NCI-H2107 (cell line): ENCODE measurements around the gene VSTM2B.

Experiments
- DNase-seq: peaks from one replicate; lab custom pipeline; 2025; lab: John Stamatoyannopoulos, UW

VSTM2B gene

DNA sequence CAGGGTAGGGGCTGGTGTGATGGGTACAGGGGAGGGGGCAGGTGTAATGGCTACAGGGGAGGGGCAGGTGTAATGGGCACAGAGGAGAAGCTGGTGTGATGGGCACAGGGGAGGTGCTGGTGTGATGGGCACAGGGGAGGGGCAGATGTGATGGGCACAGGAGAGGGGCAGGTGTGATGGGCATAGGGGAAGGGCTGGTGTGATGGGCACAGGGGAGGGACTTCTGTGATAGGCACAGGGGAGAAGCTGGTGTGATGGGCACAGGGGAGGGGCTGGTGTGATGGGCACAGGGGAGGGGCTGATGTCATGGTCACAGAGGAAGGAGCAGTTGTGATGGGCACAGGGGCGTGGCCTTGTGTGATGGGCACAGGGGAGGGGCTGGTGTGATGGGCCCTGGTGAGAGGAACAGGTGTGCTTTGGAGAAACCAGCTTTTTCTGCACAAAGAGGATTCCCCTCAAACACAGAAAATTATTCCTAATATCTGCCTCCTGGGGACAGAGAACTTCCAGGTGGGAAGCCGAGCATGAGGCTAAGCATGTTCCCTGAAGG lies 41.6 kb downstream of the VSTM2B start:
- no peak for DNase-seq

- no peak for DNase-seq
Observed at GRCh38 chr19:29568036-29569025, 42.5 kb downstream of the VSTM2B start.

DNA sequence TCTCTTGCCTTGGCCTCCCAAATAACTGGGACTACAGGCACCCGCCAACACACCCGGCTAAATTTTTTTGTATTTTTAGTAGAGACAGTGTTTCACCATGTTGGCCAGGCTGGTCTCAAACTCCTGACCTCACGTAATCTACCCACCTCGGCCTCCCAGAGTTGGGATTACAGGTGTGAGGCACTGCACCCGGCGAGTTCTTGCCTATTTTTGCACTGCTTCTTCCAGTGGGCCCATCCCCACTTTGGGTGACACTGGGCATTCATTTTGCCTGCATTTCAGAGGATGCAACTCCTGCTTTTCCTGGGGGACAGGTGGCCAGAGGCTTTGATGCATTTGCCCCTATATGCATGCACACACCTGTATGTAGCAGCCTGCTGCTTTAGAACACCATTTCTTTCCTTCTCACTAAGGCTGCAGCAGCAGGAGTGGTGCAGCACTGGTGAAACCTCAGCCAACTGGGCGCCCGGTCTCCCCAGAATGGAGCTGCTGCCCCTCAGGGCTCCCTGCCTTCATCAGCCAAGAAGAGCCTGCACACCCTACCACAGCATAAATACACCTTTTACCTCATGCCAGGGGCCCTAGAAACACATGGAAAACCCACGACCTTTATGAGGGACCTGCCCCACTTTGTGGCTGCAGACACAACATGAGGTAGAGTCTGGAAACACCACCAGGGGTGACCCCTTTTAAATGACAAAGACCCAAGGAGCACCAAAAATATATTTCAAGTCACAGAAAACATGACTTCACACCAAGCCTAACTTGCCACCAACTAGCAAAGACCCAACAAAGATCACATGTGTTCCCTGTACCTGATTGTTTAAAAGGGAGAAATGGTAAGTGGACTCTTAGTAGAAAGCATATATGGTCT lies 43.5 kb downstream of the VSTM2B start:
- DNase-seq, result no peak

- no peak for DNase-seq
Observed at GRCh38 chr19:29571181-29571580, 45.4 kb downstream of the VSTM2B start.

DNA sequence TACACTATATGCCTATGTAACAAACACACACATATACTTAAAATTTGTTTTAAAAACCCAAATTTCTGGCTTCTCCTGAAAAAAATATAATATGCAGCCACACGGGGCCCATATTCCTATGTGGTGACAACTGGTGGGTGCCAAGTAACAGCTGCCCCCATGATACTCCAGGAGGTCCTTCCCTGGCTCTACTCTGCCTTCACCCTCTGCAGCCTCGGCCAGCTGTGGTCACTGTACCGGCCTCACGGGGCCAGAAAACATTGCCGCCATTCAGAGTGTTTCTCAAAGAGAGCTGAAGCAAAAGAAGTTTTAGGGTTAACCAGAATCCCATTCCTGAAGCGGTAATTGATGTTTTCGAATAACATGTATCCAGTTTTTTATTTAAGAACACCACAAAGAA lies 47.7 kb downstream of the VSTM2B start:
- no peak for DNase-seq

- no peak for DNase-seq
Observed at GRCh38 chr19:29574510-29574909, 48.7 kb downstream of the VSTM2B start.

- DNase-seq, result no peak
Observed at GRCh38 chr19:29576046-29576606, 50.3 kb downstream of the VSTM2B start.

- no peak for DNase-seq
Observed at GRCh38 chr19:29576761-29577648, 51.2 kb downstream of the VSTM2B start.

- no peak for DNase-seq
Observed at GRCh38 chr19:29577649-29577963, 51.8 kb downstream of the VSTM2B start.

GRCh38 chr19:29578349-29578748 lies 52.6 kb downstream of the VSTM2B start:
- DNase-seq, result no peak

DNA sequence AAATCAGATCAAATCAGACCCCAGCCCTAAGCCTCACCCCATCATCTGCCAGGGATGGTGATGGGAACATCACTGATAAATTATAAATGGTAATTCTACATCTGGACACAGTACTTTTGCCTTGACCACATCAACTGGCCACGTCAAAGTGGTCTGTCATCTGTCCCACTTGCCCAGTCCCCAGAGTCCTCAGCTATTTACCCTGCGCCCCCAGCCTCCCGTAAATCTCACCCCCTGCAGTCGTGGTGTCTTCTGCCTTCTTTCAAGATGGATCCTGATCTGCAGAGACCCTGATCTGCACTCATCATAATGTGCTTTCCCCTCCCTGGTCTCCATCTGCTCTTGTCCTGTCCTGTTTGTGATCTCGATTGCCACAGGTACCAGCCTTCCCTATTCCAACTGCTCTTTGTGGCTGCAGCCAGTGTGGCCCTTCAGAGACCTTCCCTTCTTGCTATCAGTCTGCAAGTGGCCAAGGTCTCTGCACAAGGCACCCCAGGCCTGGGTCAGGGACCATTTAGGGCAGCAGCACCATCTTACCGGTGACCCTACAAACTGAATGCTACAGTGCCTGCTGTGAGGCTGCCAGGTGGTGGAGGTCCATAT lies 53.6 kb downstream of the VSTM2B start:
- DNase-seq, result no peak

GRCh38 chr19:29581398-29581797 lies 55.6 kb downstream of the VSTM2B start:
- no peak for DNase-seq

GRCh38 chr19:29583196-29583999 lies 57.6 kb downstream of the VSTM2B start:
- no peak for DNase-seq

DNA sequence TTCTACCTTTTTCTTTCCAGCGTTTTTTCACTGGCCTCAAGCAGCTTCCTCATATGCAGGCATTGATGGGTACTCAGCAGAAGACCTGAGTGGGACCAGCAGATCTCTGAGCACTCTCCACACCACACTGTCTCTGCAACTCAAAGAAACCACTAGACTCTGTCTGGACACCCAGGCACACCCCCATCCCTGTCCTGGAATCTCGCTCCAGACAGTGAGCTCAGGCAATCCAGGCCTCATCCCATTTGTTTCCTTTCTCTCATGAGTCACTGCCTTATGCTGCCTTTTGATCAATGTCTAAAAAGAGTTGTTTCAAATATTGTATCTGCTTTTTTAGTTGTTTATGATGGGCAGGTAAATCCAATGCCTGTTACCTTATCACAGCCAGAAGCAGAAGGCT lies 60.6 kb downstream of the VSTM2B start:
- DNase-seq, result no peak

DNA sequence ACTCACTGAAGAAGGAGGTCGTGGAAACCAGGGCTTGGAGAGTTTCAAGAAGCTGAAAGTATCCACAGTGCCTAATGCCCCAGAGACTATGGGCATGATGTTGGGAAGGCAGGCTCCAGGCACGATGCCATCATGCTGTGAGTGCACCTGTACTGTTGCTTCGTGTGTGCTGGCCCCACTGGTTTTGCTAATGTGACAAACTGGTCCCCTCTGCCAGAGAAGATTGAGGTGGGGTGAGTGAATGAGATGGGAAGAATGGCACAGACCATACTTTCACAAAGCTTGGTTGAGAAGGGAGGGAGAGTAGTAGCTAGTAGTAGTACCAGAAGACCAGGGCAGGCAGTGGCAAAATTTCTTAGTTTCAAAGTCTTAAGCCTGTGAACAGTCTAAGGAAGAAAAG lies 61.3 kb downstream of the VSTM2B start:
- DNase-seq, result no peak

GRCh38 chr19:29587518-29587986 lies 61.8 kb downstream of the VSTM2B start:
- DNase-seq, result no peak

DNA sequence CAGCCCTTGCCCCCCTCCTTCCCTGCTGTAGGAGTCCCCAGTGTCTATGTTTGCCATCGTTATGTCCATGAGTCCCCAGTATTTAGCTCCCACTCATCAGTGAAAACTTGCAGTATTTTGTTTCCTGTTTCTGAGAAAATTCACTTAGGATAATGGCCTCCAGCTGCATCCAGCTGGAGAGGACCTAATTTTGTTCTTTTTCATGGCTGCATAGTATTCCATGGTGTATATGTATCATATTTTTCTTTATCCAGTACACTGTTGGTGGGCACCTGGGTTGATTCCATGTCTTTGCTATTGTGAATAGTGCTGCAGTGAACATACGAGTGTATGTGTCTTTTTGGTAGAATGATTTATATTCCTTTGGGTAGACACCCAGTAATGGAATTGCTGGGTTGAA lies 62.3 kb downstream of the VSTM2B start:
- DNase-seq, result no peak

- no peak for DNase-seq
Observed at GRCh38 chr19:29590278-29590677, 64.5 kb downstream of the VSTM2B start.

DNA sequence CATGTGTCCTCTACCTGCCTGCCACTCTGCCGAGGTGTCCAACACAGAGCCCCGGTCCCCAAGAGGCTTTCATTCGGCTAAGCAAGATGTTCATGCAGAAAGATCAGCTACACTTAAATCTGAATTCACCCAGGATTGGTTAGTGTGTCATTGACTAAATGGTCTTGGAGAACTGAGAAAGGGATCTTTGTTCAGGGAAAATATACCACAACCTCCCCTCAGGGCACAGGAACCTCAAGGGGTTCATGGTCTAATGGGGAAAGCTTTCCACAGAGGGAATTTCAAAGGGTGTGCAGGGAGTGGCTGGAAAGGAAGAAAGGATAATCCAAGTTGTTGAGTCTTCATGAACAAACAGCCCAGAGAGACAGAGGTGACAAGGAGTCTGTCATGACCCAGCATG lies 65.9 kb downstream of the VSTM2B start:
- no peak for DNase-seq

- no peak for DNase-seq
Observed at GRCh38 chr19:29593869-29594268, 68.1 kb downstream of the VSTM2B start.
